K562 (cell line): ENCODE measurements around the gene SERINC3. TPM values are rescaled to one million over a fixed set of nuclear protein-coding genes. Genes with fewer than 3 reads are reported as not detected.
A peak's percentile ranks its signal among the peaks of the same experiment; 100 is the strongest.

Experiments used
- CBX2 ChIP-seq: fragments of 200-600 bp; sonication (generic); IDR thresholded peaks from one replicate; pipeline ENCODE4 v1.6.1; 2012; ENCODE audit warnings: mild to moderate bottlenecking, low read length, inconsistent platforms; ENCODE audit not compliant: insufficient read depth, poor library complexity, severe bottlenecking
- FOXJ3 ChIP-seq: sonication (generic); formaldehyde crosslinking; IDR thresholded peaks from 2 replicates; pipeline ENCODE4 v1.4.0; 2020; ENCODE audit warnings: mild to moderate bottlenecking, missing genetic modification reagents
- GTF2E2 ChIP-seq: fragments of 200-800 bp; sonication (Bioruptor generic); IDR thresholded peaks from 2 replicates; pipeline ENCODE4 v1.6.1; 2016; ENCODE audit warnings: missing genetic modification characterization, missing compliant biosample characterization
- MECOM ChIP-seq: fragments of 250-450 bp; sonication (Bioruptor Pico); IDR thresholded peaks from 2 replicates; pipeline ENCODE4 v1.8.0; 2022; ENCODE audit warnings: inconsistent platforms
- PCBP1 ChIP-seq: fragments of 200-400 bp; formaldehyde crosslinking; IDR thresholded peaks from 2 replicates; pipeline ENCODE4 v1.6.1; 2018; ENCODE audit warnings: mild to moderate bottlenecking, low read depth, low read length; ENCODE audit not compliant: poor library complexity, severe bottlenecking
- POLR2AphosphoS5 ChIP-seq: IDR thresholded peaks from 2 replicates; pipeline ENCODE4 v1.6.1; 2011; ENCODE audit warnings: mild to moderate bottlenecking, low read depth, low read length, moderate library complexity; ENCODE audit not compliant: control insufficient read depth, insufficient read depth
- ZNF324 ChIP-seq: fragments of 250-450 bp; sonication (Bioruptor Pico); IDR thresholded peaks from 2 replicates; pipeline ENCODE4 v1.4.0; 2020; ENCODE audit warnings: mild to moderate bottlenecking
- polyA plus RNA-seq, 8 experiments: library from polyadenylated mRNA; depleted of rRNA in 4 of 8; stranded (reverse) in 5 of 8; unstranded in 3 of 8; fragments of >200 nt; fragmentation: Nextera tagmentation in 2 of 8; fragmentation: Illumina TruSeq in 1 of 8; extraction: Ambion mirVana in 2 of 8; extraction: Trizol in 1 of 8; gene quantifications; 2 replicates each; pipeline versions ENCODE4 v1.2.1 to v1.2.3, GENCODE V29; 2011 to 2014; ENCODE audit warnings: inconsistent platforms in 1 of 8, missing spikeins in 1 of 8
- total RNA-seq, 7 experiments: library from RNA; depleted of rRNA in 6 of 7; stranded (reverse); fragments of >200 nt in 6 of 7; fragmentation: Illumina TruSeq in 2 of 7; extraction: Trizol in 2 of 7; gene quantifications; 2 replicates each; pipeline versions ENCODE4 v1.2.1 to v1.2.3, GENCODE V29; 2011 to 2021; ENCODE audit warnings: low replicate concordance in 1 of 7
- TF ChIP-seq, protein P1 (sequence below): fragments of 250-450 bp; sonication (Bioruptor Pico); IDR thresholded peaks from 2 replicates; pipeline ENCODE4 v1.4.0; 2020
- TF ChIP-seq, protein P2 (sequence below): fragments of 450-650 bp; IDR thresholded peaks from 2 replicates; pipeline ENCODE4 v1.6.1; 2017; ENCODE audit warnings: mild to moderate bottlenecking, moderate library complexity
- TF ChIP-seq, protein P3 (sequence below): sonication (generic); formaldehyde crosslinking; IDR thresholded peaks from 2 replicates; pipeline ENCODE4 v1.8.1; 2023; ENCODE audit warnings: mild to moderate bottlenecking, missing genetic modification reagents
- TF ChIP-seq, protein P4 (sequence below): fragments of 250-450 bp; sonication (Bioruptor Pico); IDR thresholded peaks from 2 replicates; pipeline ENCODE4 v1.8.0; 2021; ENCODE audit warnings: mild to moderate bottlenecking, moderate library complexity

The SERINC3 gene
- total and polyA plus RNA-seq, 9 of the 15 experiments (the other 6 are each of a cell fraction or from before 2014, with no cell fraction given), result 24.7 to 107 (median 48.8) TPM

DNA sequence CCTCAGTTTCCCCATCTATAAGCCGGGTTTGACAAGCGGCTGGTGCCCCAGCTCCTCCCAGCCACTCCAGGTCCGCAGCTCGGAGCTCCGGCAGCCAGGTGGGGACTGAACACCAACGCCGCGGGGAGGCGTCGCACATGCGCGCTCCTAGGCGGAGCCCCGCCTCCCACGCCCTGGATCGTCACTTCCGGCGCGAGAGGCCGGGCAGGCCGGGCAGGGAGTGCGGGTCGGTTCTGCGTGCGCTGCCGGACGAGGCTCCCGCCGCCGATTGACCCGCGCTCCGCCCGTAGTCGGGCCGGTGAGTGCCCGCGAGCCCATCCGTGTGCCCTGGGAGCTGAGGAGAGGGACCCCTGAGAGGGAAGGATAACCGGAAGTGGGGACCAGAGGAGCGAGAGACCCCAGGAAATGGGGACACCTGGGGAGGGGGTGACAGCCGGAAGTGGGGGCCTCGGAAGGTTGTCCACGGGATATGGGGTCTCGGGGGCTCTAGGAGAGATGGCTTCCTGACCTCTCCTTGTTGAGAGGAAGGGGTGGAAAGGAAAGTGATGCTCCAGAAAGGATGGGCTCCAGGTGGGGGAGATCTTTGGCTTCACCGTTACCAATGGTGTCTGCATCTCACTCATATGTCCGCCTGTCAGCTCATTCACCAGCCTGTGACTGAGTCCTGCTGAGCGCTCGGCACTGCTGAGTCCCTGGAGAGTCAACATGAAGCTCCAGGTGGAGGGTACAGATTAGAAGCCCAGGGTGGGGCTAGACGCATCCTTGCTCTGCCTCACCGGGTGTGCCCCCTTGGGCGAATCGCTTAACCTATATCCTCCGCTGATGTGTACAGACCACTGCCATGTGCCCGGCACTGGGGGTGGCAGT lies 45.9 kb downstream of the SERINC3 start, which contains the start of gene TTPAL (continued):
- TF ChIP-seq, protein P1, sequence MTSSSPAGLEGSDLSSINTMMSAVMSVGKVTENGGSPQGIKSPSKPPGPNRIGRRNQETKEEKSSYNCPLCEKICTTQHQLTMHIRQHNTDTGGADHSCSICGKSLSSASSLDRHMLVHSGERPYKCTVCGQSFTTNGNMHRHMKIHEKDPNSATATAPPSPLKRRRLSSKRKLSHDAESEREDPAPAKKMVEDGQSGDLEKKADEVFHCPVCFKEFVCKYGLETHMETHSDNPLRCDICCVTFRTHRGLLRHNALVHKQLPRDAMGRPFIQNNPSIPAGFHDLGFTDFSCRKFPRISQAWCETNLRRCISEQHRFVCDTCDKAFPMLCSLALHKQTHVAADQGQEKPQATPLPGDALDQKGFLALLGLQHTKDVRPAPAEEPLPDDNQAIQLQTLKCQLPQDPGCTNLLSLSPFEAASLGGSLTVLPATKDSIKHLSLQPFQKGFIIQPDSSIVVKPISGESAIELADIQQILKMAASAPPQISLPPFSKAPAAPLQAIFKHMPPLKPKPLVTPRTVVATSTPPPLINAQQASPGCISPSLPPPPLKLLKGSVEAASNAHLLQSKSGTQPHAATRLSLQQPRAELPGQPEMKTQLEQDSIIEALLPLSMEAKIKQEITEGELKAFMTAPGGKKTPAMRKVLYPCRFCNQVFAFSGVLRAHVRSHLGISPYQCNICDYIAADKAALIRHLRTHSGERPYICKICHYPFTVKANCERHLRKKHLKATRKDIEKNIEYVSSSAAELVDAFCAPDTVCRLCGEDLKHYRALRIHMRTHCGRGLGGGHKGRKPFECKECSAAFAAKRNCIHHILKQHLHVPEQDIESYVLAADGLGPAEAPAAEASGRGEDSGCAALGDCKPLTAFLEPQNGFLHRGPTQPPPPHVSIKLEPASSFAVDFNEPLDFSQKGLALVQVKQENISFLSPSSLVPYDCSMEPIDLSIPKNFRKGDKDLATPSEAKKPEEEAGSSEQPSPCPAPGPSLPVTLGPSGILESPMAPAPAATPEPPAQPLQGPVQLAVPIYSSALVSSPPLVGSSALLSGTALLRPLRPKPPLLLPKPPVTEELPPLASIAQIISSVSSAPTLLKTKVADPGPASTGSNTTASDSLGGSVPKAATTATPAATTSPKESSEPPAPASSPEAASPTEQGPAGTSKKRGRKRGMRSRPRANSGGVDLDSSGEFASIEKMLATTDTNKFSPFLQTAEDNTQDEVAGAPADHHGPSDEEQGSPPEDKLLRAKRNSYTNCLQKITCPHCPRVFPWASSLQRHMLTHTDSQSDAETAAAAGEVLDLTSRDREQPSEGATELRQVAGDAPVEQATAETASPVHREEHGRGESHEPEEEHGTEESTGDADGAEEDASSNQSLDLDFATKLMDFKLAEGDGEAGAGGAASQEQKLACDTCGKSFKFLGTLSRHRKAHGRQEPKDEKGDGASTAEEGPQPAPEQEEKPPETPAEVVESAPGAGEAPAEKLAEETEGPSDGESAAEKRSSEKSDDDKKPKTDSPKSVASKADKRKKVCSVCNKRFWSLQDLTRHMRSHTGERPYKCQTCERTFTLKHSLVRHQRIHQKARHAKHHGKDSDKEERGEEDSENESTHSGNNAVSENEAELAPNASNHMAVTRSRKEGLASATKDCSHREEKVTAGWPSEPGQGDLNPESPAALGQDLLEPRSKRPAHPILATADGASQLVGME (CRISPR knock-in tag), result 0 out of 2 replicates have a peak, but pooled peaks have one; percentile 55
- TF ChIP-seq PCBP1 (no peak), GTF2E2 (tag) (peak; percentile 61; the same call in 1 of the 2 replicates), MECOM (CRISPR knock-in tag) (no peak), POLR2AphosphoS5 (peak; percentile 76), CBX2 (no peak), ZNF324 (CRISPR knock-in tag) (no peak), FOXJ3 (CRISPR knock-in tag) (no peak)
- TF ChIP-seq, protein P2, sequence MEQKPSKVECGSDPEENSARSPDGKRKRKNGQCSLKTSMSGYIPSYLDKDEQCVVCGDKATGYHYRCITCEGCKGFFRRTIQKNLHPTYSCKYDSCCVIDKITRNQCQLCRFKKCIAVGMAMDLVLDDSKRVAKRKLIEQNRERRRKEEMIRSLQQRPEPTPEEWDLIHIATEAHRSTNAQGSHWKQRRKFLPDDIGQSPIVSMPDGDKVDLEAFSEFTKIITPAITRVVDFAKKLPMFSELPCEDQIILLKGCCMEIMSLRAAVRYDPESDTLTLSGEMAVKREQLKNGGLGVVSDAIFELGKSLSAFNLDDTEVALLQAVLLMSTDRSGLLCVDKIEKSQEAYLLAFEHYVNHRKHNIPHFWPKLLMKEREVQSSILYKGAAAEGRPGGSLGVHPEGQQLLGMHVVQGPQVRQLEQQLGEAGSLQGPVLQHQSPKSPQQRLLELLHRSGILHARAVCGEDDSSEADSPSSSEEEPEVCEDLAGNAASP, result no peak
- TF ChIP-seq, protein P3, sequence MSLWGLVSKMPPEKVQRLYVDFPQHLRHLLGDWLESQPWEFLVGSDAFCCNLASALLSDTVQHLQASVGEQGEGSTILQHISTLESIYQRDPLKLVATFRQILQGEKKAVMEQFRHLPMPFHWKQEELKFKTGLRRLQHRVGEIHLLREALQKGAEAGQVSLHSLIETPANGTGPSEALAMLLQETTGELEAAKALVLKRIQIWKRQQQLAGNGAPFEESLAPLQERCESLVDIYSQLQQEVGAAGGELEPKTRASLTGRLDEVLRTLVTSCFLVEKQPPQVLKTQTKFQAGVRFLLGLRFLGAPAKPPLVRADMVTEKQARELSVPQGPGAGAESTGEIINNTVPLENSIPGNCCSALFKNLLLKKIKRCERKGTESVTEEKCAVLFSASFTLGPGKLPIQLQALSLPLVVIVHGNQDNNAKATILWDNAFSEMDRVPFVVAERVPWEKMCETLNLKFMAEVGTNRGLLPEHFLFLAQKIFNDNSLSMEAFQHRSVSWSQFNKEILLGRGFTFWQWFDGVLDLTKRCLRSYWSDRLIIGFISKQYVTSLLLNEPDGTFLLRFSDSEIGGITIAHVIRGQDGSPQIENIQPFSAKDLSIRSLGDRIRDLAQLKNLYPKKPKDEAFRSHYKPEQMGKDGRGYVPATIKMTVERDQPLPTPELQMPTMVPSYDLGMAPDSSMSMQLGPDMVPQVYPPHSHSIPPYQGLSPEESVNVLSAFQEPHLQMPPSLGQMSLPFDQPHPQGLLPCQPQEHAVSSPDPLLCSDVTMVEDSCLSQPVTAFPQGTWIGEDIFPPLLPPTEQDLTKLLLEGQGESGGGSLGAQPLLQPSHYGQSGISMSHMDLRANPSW, result no peak
- TF ChIP-seq, protein P4, sequence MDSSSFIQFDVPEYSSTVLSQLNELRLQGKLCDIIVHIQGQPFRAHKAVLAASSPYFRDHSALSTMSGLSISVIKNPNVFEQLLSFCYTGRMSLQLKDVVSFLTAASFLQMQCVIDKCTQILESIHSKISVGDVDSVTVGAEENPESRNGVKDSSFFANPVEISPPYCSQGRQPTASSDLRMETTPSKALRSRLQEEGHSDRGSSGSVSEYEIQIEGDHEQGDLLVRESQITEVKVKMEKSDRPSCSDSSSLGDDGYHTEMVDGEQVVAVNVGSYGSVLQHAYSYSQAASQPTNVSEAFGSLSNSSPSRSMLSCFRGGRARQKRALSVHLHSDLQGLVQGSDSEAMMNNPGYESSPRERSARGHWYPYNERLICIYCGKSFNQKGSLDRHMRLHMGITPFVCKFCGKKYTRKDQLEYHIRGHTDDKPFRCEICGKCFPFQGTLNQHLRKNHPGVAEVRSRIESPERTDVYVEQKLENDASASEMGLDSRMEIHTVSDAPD (CRISPR knock-in tag), result no peak
